Astrocyte (in vitro differentiated cells and primary cell): Measurements from ENCODE around the gene CST8. TPM values are rescaled to one million over a fixed set of nuclear protein-coding genes. Genes with fewer than 3 reads are reported as not detected.

Experiments used
- DNase-seq: peaks from one replicate; pipeline ENCODE4 v3.0.0-alpha.2; 2010; ENCODE audit warnings: low read depth
- FAIRE-seq: peaks from 2 replicates; lab custom pipeline; 2011; peaks lifted over from hg19 to GRCh38; lab: Jason Lieb, UNC
- H2AFZ ChIP-seq: 2 replicates; pipeline ENCODE4 v1.6.0; 2012; ENCODE audit warnings: low read depth, low read length, inconsistent platforms
- H3K27ac ChIP-seq: 2 replicates; pipeline ENCODE4 v1.5.1; 2011; ENCODE audit warnings: low read depth, low read length, inconsistent platforms
- H3K27me3 ChIP-seq: 2 replicates; pipeline ENCODE4 v1.6.0; 2011; ENCODE audit warnings: low read length, inconsistent platforms; ENCODE audit not compliant: insufficient read depth
- H3K36me3 ChIP-seq: 2 replicates; pipeline ENCODE4 v1.5.1; 2011; ENCODE audit warnings: low read length, inconsistent platforms; ENCODE audit not compliant: insufficient read depth
- H3K4me1 ChIP-seq: 2 replicates; pipeline ENCODE4 v1.5.1; 2011; ENCODE audit warnings: low read length, inconsistent platforms; ENCODE audit not compliant: insufficient read depth
- H3K4me2 ChIP-seq: 2 replicates; pipeline ENCODE4 v1.6.0; 2012; ENCODE audit warnings: low read length, inconsistent platforms
- H3K4me3 ChIP-seq: 2 replicates; pipeline ENCODE4 v1.5.1; 2011; ENCODE audit warnings: low read depth, mild to moderate bottlenecking, low read length, inconsistent platforms; ENCODE audit not compliant: insufficient read depth
- H3K79me2 ChIP-seq: 2 replicates; pipeline ENCODE4 v1.6.0; 2012; ENCODE audit warnings: mild to moderate bottlenecking, low read length, inconsistent platforms; ENCODE audit not compliant: insufficient read depth
- H3K9ac ChIP-seq: 2 replicates; pipeline ENCODE4 v1.6.0; 2012; ENCODE audit warnings: mild to moderate bottlenecking, low read length, inconsistent platforms
- H3K9me3 ChIP-seq: 2 replicates; pipeline ENCODE4 v1.5.1; 2012; ENCODE audit warnings: low read depth, mild to moderate bottlenecking, low read length, inconsistent platforms; ENCODE audit not compliant: insufficient read depth
- H4K20me1 ChIP-seq: 2 replicates; pipeline ENCODE4 v1.6.0; 2012; ENCODE audit warnings: low read length, inconsistent platforms; ENCODE audit not compliant: insufficient read depth
- H3K27ac Mint-ChIP-seq: one replicate; pipeline ENCODE4 v1.8.0; 2021; ENCODE audit warnings: mild to moderate bottlenecking, mixed read lengths; ENCODE audit not compliant: unreplicated experiment
- H3K27me3 Mint-ChIP-seq: one replicate; pipeline ENCODE4 v1.8.0; 2021; ENCODE audit warnings: low read depth, mixed read lengths; ENCODE audit not compliant: unreplicated experiment
- H3K36me3 Mint-ChIP-seq: one replicate; pipeline ENCODE4 v1.8.0; 2021; ENCODE audit warnings: low read depth, mixed read lengths; ENCODE audit not compliant: unreplicated experiment
- H3K4me1 Mint-ChIP-seq: one replicate; pipeline ENCODE4 v1.8.0; 2021; ENCODE audit warnings: low read depth, mixed read lengths; ENCODE audit not compliant: unreplicated experiment
- H3K4me3 Mint-ChIP-seq: one replicate; pipeline ENCODE4 v1.8.0; 2021; ENCODE audit warnings: mild to moderate bottlenecking, moderate library complexity, mixed read lengths; ENCODE audit not compliant: unreplicated experiment
- H3K9me3 Mint-ChIP-seq: one replicate; pipeline ENCODE4 v1.8.0; 2021; ENCODE audit warnings: mild to moderate bottlenecking, mixed read lengths; ENCODE audit not compliant: unreplicated experiment
- CTCF ChIP-seq: IDR thresholded peaks from 2 replicates; pipeline ENCODE4 v1.5.1; 2011; ENCODE audit warnings: low read depth, mild to moderate bottlenecking, inconsistent platforms, low read length, moderate library complexity; ENCODE audit not compliant: insufficient read depth
- EZH2 ChIP-seq: IDR thresholded peaks from 2 replicates; pipeline ENCODE4 v1.6.1; 2012; ENCODE audit warnings: mild to moderate bottlenecking, low read length, inconsistent platforms; ENCODE audit not compliant: insufficient read depth
- total RNA-seq: library from RNA; stranded (reverse); gene quantifications from 2 replicates; pipeline ENCODE4 v1.2.1, GENCODE V29; 2021

The CST8 gene
- total RNA-seq, 1 donor from 2014 or later = not detected

GRCh38 chr20:23501926-23502325 lies 11.0 kb downstream of the CST8 start:
- H3K4me2 ChIP-seq = no peak overlapping the region
- H3K27me3 Mint-ChIP-seq = peaks cover 8% of the 10 kb centered on the region

GRCh38 chr20:23503649-23504048 lies 12.7 kb downstream of the CST8 start:
- Histone ChIP-seq H3K9ac (no peak overlapping the region), H4K20me1 (no peaks in the 10 kb centered on the region), H3K4me2 (no peak overlapping the region), H3K9me3 (no peaks in the 10 kb centered on the region), H3K27me3 (no peaks in the 10 kb centered on the region), H3K4me3 (no peak overlapping the region), H3K4me1 (no peaks in the 10 kb centered on the region), H2AFZ (no peak overlapping the region), H3K79me2 (no peaks in the 10 kb centered on the region), H3K36me3 (no peaks in the 10 kb centered on the region), H3K27ac (no peak overlapping the region)
- Mint-ChIP-seq H3K4me3 (no peak overlapping the region), H3K27ac (no peak overlapping the region), H3K27me3 (peaks cover 5% of the 10 kb centered on the region), H3K9me3 (no peaks in the 10 kb centered on the region), H3K36me3 (no peaks in the 10 kb centered on the region), H3K4me1 (peaks cover 7% of the 10 kb centered on the region)
- TF ChIP-seq EZH2 = no peak
- DNase-seq (no peak), FAIRE-seq (no peak)

More at GRCh38 chr20:23501926-23502325, 11.0 kb downstream of the CST8 start:
- FAIRE-seq (no peak), DNase-seq (no peak)
- Mint-ChIP-seq H3K4me1 (no peaks in the 10 kb centered on the region), H3K36me3 (no peaks in the 10 kb centered on the region), H3K4me3 (no peak overlapping the region), H3K27ac (no peak overlapping the region), H3K9me3 (peaks cover 3% of the 10 kb centered on the region)
- Histone ChIP-seq H3K4me1 (no peaks in the 10 kb centered on the region), H3K27ac (no peak overlapping the region), H3K79me2 (no peaks in the 10 kb centered on the region), H3K9ac (no peak overlapping the region), H2AFZ (no peak overlapping the region), H3K9me3 (no peaks in the 10 kb centered on the region), H4K20me1 (no peaks in the 10 kb centered on the region), H3K4me3 (no peak overlapping the region), H3K27me3 (no peaks in the 10 kb centered on the region), H3K36me3 (no peaks in the 10 kb centered on the region)
- TF ChIP-seq EZH2 = no peak
- no peak for TF ChIP-seq CTCF

GRCh38 chr20:23507346-23507745 lies 16.4 kb downstream of the CST8 start:
- Histone ChIP-seq H3K27ac (no peak overlapping the region), H3K79me2 (no peaks in the 10 kb centered on the region), H3K4me2 (no peak overlapping the region), H3K36me3 (no peaks in the 10 kb centered on the region), H3K9ac (no peak overlapping the region), H3K4me1 (no peaks in the 10 kb centered on the region), H2AFZ (no peak overlapping the region), H3K9me3 (no peaks in the 10 kb centered on the region), H4K20me1 (no peaks in the 10 kb centered on the region), H3K4me3 (no peak overlapping the region), H3K27me3 (no peaks in the 10 kb centered on the region)
- Mint-ChIP-seq H3K4me1 (peaks cover 17% of the 10 kb centered on the region), H3K27me3 (peaks cover 15% of the 10 kb centered on the region), H3K27ac (no peak overlapping the region), H3K4me3 (no peak overlapping the region), H3K36me3 (no peaks in the 10 kb centered on the region), H3K9me3 (no peaks in the 10 kb centered on the region)
- DNase-seq (no peak), FAIRE-seq (no peak)
- TF ChIP-seq CTCF (no peak), EZH2 (no peak)
